ENCODE measurements around the gene ANXA2. TPM values are rescaled to one million over a fixed set of nuclear protein-coding genes. Genes with fewer than 3 reads are reported as not detected.

Gene ANXA2
- total RNA-seq, 5 donors from 2014 or later (not counting 1 experiment from before 2014, with no cell fraction given) = 59.4 to 223 (median 159) TPM

DNA sequence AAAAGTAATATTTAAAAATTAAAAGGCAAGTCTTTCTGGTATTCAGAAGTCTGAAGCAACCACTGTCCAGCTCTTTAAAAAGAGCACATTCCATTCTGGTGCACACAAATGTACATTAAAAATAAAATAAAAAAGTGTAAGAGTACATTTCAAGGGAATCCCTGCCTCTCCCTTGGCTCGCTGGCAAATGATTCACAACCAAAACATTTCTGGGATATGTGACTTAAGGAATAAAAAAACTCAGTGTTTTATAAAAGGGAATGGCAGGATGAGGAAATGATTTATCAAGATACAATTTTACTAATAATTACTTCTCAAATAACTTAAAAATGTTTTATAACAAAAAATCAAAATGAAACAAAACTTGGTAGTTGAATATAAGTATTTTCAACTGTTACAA is 23.8 kb upstream of the ANXA2 start:
- Histone ChIP-seq H3K36me3 (ENCODE audit: control insufficient read depth in 2 of 2, extremely low read depth in 1 of 2, insufficient read depth in 1 of 2, low read length in 1 of 2) (peaks cover 0 to 14% of the 10 kb centered on the region in 2 donors), H3K4me3 (ENCODE audit: control insufficient read depth in 1 of 2, extremely low read depth in 1 of 2, low read length in 1 of 2) (no peak overlapping the region), H3K27me3 (replicated peaks in 1 of 2; ENCODE audit: control insufficient read depth in 2 of 2, extremely low read depth in 1 of 2, insufficient read depth in 2 of 2, low read length in 1 of 2) (no peaks in the 10 kb centered on the region), H3K27ac (ENCODE audit: low read length) (no peak overlapping the region), H3K4me1 (ENCODE audit: control insufficient read depth in 1 of 2, extremely low read depth in 1 of 2, insufficient read depth in 2 of 2, low read length in 2 of 2) (no peaks in the 10 kb centered on the region), H3K9me3 (no peaks in the 10 kb centered on the region)
- DNase-seq (no peak), ATAC-seq (replicated peaks in 1 of 4) (no peak)
- H3K27ac Mint-ChIP-seq = no peak overlapping the region
- ChIA-PET CTCF (no interaction called here), POLR2A (interaction anchor here in 1 of 2 donors (0.7 kb wide), 1 partner anchor 540 kb away, joined by 3 read pairs; no protein-coding TSS in a partner anchor)
- H3K9me3 Mint-ChIP-seq = no peaks in the 10 kb centered on the region
- no peak overlapping the region for H3K4me3 Mint-ChIP-seq
- peaks cover 0 to 3% (median 0%) of the 10 kb centered on the region in 3 donors for H3K4me1 Mint-ChIP-seq
- no peaks in the 10 kb centered on the region for H3K27me3 Mint-ChIP-seq
- H3K36me3 Mint-ChIP-seq = peaks cover 32% of the 10 kb centered on the region
- WGBS (ENCODE audit: insufficient coverage) = no CpG with 5 or more reads among the region's 1 CpG

DNA sequence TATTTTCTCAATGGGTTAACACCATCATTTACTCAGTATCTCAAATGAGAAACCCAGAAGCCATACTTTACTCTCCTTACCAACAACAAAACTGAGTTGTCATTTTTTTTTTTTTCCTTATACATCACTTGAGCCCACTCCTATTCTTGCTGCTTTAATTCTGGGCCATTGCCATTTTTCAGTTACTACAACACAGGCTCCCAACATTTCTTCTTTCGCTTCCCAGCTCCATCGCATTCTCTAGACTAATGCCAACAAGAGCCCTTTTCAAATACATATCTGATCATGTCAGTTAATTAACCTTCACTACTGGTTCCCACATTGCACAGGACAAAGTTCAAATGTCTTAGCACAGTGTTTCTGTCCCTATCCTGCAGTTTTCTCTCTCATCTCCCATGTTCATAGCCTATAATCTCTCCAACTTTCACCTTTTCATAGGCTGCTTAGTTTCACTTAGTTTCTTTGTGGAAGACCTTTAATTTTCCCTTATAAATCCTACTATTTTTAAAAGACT is 22.5 kb upstream of the ANXA2 start:
- ATAC-seq (replicated peaks in 1 of 4) = no peak
- 81% methylated on average over 2 of the region's 2 CpGs for WGBS (ENCODE audit: insufficient coverage)
- CTCF ChIA-PET = interaction anchor here (0.7 to 1.2 kb wide), 2 partner anchors 9 to 31 kb away, joined by 3 read pairs; no protein-coding TSS in a partner anchor

DNA sequence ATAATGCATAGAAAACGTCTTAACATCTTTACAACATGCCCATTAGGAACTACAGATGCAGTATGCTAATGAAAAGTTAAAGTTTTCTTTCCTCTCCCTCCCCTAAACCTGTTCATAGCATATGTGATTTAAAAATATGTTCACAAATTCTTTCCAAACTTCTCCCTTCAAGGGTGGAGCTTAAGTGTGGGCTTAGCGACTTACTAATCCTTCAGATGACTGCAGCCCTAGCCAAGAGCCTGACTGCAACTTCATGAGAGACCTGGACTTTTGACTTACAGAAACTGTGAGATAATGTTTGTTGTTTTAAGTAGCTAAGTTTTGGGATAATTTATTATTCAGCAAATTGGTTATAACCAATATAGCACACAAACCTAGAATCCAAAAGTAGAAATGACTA is 22.0 kb upstream of the ANXA2 start:
- no peak for DNase-seq
- Mint-ChIP-seq H3K27ac (no peak overlapping the region), H3K4me1 (peaks cover 0 to 3% (median 0%) of the 10 kb centered on the region in 3 donors), H3K9me3 (no peaks in the 10 kb centered on the region), H3K27me3 (no peaks in the 10 kb centered on the region), H3K4me3 (no peak overlapping the region), H3K36me3 (peaks cover 23% of the 10 kb centered on the region)
- Histone ChIP-seq H3K27ac (ENCODE audit: low read length) (no peak overlapping the region), H3K9me3 (no peaks in the 10 kb centered on the region), H3K4me1 (ENCODE audit: control insufficient read depth in 1 of 2, extremely low read depth in 1 of 2, insufficient read depth in 2 of 2, low read length in 2 of 2) (no peaks in the 10 kb centered on the region), H3K4me3 (ENCODE audit: control insufficient read depth in 1 of 2, extremely low read depth in 1 of 2, low read length in 1 of 2) (no peak overlapping the region), H3K27me3 (replicated peaks in 1 of 2; ENCODE audit: control insufficient read depth in 2 of 2, extremely low read depth in 1 of 2, insufficient read depth in 2 of 2, low read length in 1 of 2) (no peaks in the 10 kb centered on the region), H3K36me3 (ENCODE audit: control insufficient read depth in 2 of 2, extremely low read depth in 1 of 2, insufficient read depth in 1 of 2, low read length in 1 of 2) (peaks cover 0 to 9% of the 10 kb centered on the region in 2 donors)
- no peak for ATAC-seq (replicated peaks in 1 of 4)
- ChIA-PET POLR2A (no interaction called here), CTCF (interaction anchor here (0.6 to 1.2 kb wide), 3 partner anchors 10 to 82 kb away, joined by 3 read pairs; no protein-coding TSS in a partner anchor)
- WGBS (ENCODE audit: insufficient coverage) = no CpG with 5 or more reads among the region's 2 CpGs

More for the DNA sequence above, 22.5 kb upstream of the ANXA2 start:
- Histone ChIP-seq H3K36me3 (ENCODE audit: control insufficient read depth in 2 of 2, extremely low read depth in 1 of 2, insufficient read depth in 1 of 2, low read length in 1 of 2) (peaks cover 0 to 9% of the 10 kb centered on the region in 2 donors), H3K4me3 (ENCODE audit: control insufficient read depth in 1 of 2, extremely low read depth in 1 of 2, low read length in 1 of 2) (no peak overlapping the region), H3K27me3 (replicated peaks in 1 of 2; ENCODE audit: control insufficient read depth in 2 of 2, extremely low read depth in 1 of 2, insufficient read depth in 2 of 2, low read length in 1 of 2) (no peaks in the 10 kb centered on the region), H3K9me3 (no peaks in the 10 kb centered on the region), H3K27ac (ENCODE audit: low read length) (no peak overlapping the region), H3K4me1 (ENCODE audit: control insufficient read depth in 1 of 2, extremely low read depth in 1 of 2, insufficient read depth in 2 of 2, low read length in 2 of 2) (no peaks in the 10 kb centered on the region)
- Mint-ChIP-seq H3K9me3 (no peaks in the 10 kb centered on the region), H3K27me3 (no peaks in the 10 kb centered on the region), H3K4me3 (no peak overlapping the region), H3K27ac (peak overlapping the region in 1 of 2 donors; percentile 30), H3K36me3 (peaks cover 27% of the 10 kb centered on the region), H3K4me1 (peaks cover 0 to 3% (median 0%) of the 10 kb centered on the region in 3 donors)
- POLR2A ChIA-PET = no interaction called here
- no peak for DNase-seq

- no peak for DNase-seq
- Histone ChIP-seq H3K4me3 (ENCODE audit: control insufficient read depth in 1 of 2, extremely low read depth in 1 of 2, low read length in 1 of 2) (no peak overlapping the region), H3K4me1 (ENCODE audit: control insufficient read depth in 1 of 2, extremely low read depth in 1 of 2, insufficient read depth in 2 of 2, low read length in 2 of 2) (no peaks in the 10 kb centered on the region), H3K27ac (ENCODE audit: low read length) (no peak overlapping the region), H3K36me3 (ENCODE audit: control insufficient read depth in 2 of 2, extremely low read depth in 1 of 2, insufficient read depth in 1 of 2, low read length in 1 of 2) (peaks cover 0 to 9% of the 10 kb centered on the region in 2 donors), H3K27me3 (replicated peaks in 1 of 2; ENCODE audit: control insufficient read depth in 2 of 2, extremely low read depth in 1 of 2, insufficient read depth in 2 of 2, low read length in 1 of 2) (no peaks in the 10 kb centered on the region), H3K9me3 (no peaks in the 10 kb centered on the region)
- Mint-ChIP-seq H3K9me3 (no peaks in the 10 kb centered on the region), H3K36me3 (peaks cover 12% of the 10 kb centered on the region), H3K4me3 (no peak overlapping the region), H3K27ac (no peak overlapping the region), H3K4me1 (no peaks in the 10 kb centered on the region), H3K27me3 (no peaks in the 10 kb centered on the region)
- CTCF ChIA-PET = interaction anchor here in 1 of 2 donors (1.1 kb wide), 1 partner anchor 103 kb away, joined by 3 read pairs; no protein-coding TSS in a partner anchor
- 93% methylated on average over 3 of the region's 3 CpGs for WGBS (ENCODE audit: insufficient coverage)
- POLR2A ChIA-PET = interaction anchor here in 1 of 2 donors (0.7 kb wide), 1 partner anchor 59 kb away, joined by 4 read pairs; no protein-coding TSS in a partner anchor
- ATAC-seq (replicated peaks in 1 of 4) = no peak
Measured at GRCh38 chr15:60418096-60418495, 20.3 kb upstream of the ANXA2 start.

DNA sequence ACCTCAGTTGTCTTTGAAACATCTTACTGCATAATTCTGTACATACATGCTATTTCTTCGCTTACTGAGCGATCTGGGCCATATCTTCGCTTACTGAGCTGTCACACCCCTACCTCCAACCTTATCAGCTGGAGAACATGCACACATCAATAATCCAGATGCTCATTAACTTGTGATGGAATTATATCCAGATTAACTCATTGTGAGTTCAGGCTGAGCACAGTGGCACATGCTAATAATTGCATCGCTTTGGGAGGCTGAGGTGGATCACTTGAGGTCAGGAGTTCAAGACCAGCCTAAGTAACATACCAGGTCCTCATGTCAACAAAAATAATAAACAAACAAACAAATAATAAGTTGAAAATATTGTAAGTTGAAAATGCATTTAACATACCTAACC is 19.3 kb upstream of the ANXA2 start:
- H3K4me3 ChIP-seq (ENCODE audit: control insufficient read depth in 1 of 2, extremely low read depth in 1 of 2, low read length in 1 of 2) = no peak overlapping the region
- peaks cover 8% of the 10 kb centered on the region for H3K36me3 Mint-ChIP-seq
- H3K4me1 Mint-ChIP-seq = no peaks in the 10 kb centered on the region
- no peaks in the 10 kb centered on the region for H3K9me3 ChIP-seq
- H3K4me1 ChIP-seq (ENCODE audit: control insufficient read depth in 1 of 2, extremely low read depth in 1 of 2, insufficient read depth in 2 of 2, low read length in 2 of 2) = no peaks in the 10 kb centered on the region
- no peak overlapping the region for H3K27ac Mint-ChIP-seq
- no peak overlapping the region for H3K4me3 Mint-ChIP-seq
- no peaks in the 10 kb centered on the region for H3K27me3 Mint-ChIP-seq
- no peaks in the 10 kb centered on the region for H3K9me3 Mint-ChIP-seq
- no peak overlapping the region for H3K27ac ChIP-seq (ENCODE audit: low read length)
- POLR2A ChIA-PET = no interaction called here
- H3K36me3 ChIP-seq (ENCODE audit: control insufficient read depth in 2 of 2, extremely low read depth in 1 of 2, insufficient read depth in 1 of 2, low read length in 1 of 2) = peaks cover 0 to 2% of the 10 kb centered on the region in 2 donors
- CTCF ChIA-PET = interaction anchor here in 1 of 2 donors (1.1 kb wide), 1 partner anchor 104 kb away, joined by 3 read pairs; no protein-coding TSS in a partner anchor
- WGBS (ENCODE audit: insufficient coverage) = 95% methylated on average over 3 of the region's 4 CpGs
- no peaks in the 10 kb centered on the region for H3K27me3 ChIP-seq (replicated peaks in 1 of 2; ENCODE audit: control insufficient read depth in 2 of 2, extremely low read depth in 1 of 2, insufficient read depth in 2 of 2, low read length in 1 of 2)
- ATAC-seq (replicated peaks in 1 of 4) = no peak
- no peak for DNase-seq

DNA sequence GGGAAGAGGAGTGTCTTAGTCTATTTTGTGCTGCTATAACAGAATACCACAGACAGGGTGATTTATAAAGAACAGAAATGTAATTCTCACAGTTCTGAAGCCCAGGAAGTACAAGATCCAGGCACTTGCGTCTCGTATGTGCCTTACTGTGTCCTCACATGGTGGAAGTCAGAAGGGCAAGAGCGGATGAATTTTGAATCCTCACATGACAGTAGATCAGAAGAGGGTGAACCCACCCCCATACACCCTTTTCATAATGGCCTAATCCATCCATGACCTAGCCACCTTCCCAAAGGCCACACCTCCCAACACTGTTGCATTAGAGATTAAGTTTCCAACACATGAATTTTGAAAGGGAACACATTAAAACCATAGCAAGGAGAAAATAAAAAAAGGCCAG is 18.7 kb upstream of the ANXA2 start:
- no peak overlapping the region for H3K4me3 ChIP-seq (ENCODE audit: control insufficient read depth in 1 of 2, extremely low read depth in 1 of 2, low read length in 1 of 2)
- ChIA-PET POLR2A (no interaction called here), CTCF (no interaction called here)
- DNase-seq = no peak
- H3K27me3 Mint-ChIP-seq = no peaks in the 10 kb centered on the region
- H3K36me3 Mint-ChIP-seq = peaks cover 8% of the 10 kb centered on the region
- no peaks in the 10 kb centered on the region for H3K9me3 Mint-ChIP-seq
- H3K27me3 ChIP-seq (replicated peaks in 1 of 2; ENCODE audit: control insufficient read depth in 2 of 2, extremely low read depth in 1 of 2, insufficient read depth in 2 of 2, low read length in 1 of 2) = no peaks in the 10 kb centered on the region
- H3K27ac ChIP-seq (ENCODE audit: low read length) = no peak overlapping the region
- no peaks in the 10 kb centered on the region for H3K9me3 ChIP-seq
- no peak for ATAC-seq (replicated peaks in 1 of 4)
- no peaks in the 10 kb centered on the region for H3K36me3 ChIP-seq (ENCODE audit: control insufficient read depth in 2 of 2, extremely low read depth in 1 of 2, insufficient read depth in 1 of 2, low read length in 1 of 2)
- H3K27ac Mint-ChIP-seq = no peak overlapping the region
- H3K4me1 Mint-ChIP-seq = no peaks in the 10 kb centered on the region
- WGBS (ENCODE audit: insufficient coverage) = no CpG with 5 or more reads among the region's 3 CpGs
- no peak overlapping the region for H3K4me3 Mint-ChIP-seq
- no peaks in the 10 kb centered on the region for H3K4me1 ChIP-seq (ENCODE audit: control insufficient read depth in 1 of 2, extremely low read depth in 1 of 2, insufficient read depth in 2 of 2, low read length in 2 of 2)
